HFFc6 (cell line): ENCODE data around the gene AMN. TPM values are rescaled to one million over a fixed set of nuclear protein-coding genes. Genes with fewer than 3 reads are reported as not detected.

ENCODE experiments used
- DNase-seq: peaks from one replicate; pipeline ENCODE4 v3.0.0-alpha.2; 2018
- H3K27ac Mint-ChIP-seq: 2 replicates; pipeline ENCODE4 v1.8.0; 2020; ENCODE audit warnings: mild to moderate bottlenecking, mixed read lengths
- H3K27me3 Mint-ChIP-seq: 2 replicates; pipeline ENCODE4 v1.8.0; 2021; ENCODE audit warnings: mild to moderate bottlenecking, moderate library complexity, mixed read lengths; ENCODE audit not compliant: insufficient read depth
- H3K36me3 Mint-ChIP-seq: 2 replicates; pipeline ENCODE4 v1.8.0; 2021; ENCODE audit warnings: low read depth, mixed read lengths
- H3K4me1 Mint-ChIP-seq: 2 replicates; pipeline ENCODE4 v1.8.0; 2020; ENCODE audit warnings: low read depth, mixed read lengths
- H3K4me3 Mint-ChIP-seq: 2 replicates; pipeline ENCODE4 v1.8.0; 2020; ENCODE audit warnings: mild to moderate bottlenecking, moderate library complexity, mixed read lengths
- H3K9me3 Mint-ChIP-seq: 2 replicates; pipeline ENCODE4 v1.8.0; 2020; ENCODE audit warnings: mild to moderate bottlenecking, mixed read lengths
- CTCF ChIP-seq: fragments of 200-600 bp; sonication (generic); IDR thresholded peaks from 2 replicates; pipeline ENCODE4 v1.5.0; 2021; ENCODE audit warnings: antibody characterized with exemption, mild to moderate bottlenecking
- total RNA-seq, 6 experiments: library from RNA; stranded (reverse); fragmentation: NEBNext Ultra II Directional; extraction: Animal tissue kit (Norgen Biotek cat#: 25700); gene quantifications; 2 replicates in 1 of 6; 3 replicates in 5 of 6; pipeline ENCODE4 v1.2.3, GENCODE V29; 2021

Gene AMN
- total RNA-seq, 6 experiments from 2014 or later, result not detected

GRCh38 chr14:102977475-102977874 lies 55.0 kb downstream of the AMN start:
- DNase-seq, result no peak
- TF ChIP-seq CTCF, result no peak
- peaks cover 1% of the 10 kb centered on the region; the same call in 1 of the 2 replicates for H3K27me3 Mint-ChIP-seq
- no peaks in the 10 kb centered on the region for H3K9me3 Mint-ChIP-seq
- H3K4me1 Mint-ChIP-seq, result no peaks in the 10 kb centered on the region
- peaks cover 17% of the 10 kb centered on the region for H3K36me3 Mint-ChIP-seq
- H3K4me3 Mint-ChIP-seq, result no peak overlapping the region
- no peak overlapping the region for H3K27ac Mint-ChIP-seq

- no peak for TF ChIP-seq CTCF
- H3K27me3 Mint-ChIP-seq, result peaks cover 1% of the 10 kb centered on the region; the same call in 1 of the 2 replicates
- peaks cover 14% of the 10 kb centered on the region for H3K36me3 Mint-ChIP-seq
- no peak overlapping the region for H3K4me3 Mint-ChIP-seq
- no peak for DNase-seq
- no peaks in the 10 kb centered on the region for H3K4me1 Mint-ChIP-seq
- no peaks in the 10 kb centered on the region for H3K9me3 Mint-ChIP-seq
- H3K27ac Mint-ChIP-seq, result no peak overlapping the region
Observed at GRCh38 chr14:102979406-102979805, 56.9 kb downstream of the AMN start.

DNA sequence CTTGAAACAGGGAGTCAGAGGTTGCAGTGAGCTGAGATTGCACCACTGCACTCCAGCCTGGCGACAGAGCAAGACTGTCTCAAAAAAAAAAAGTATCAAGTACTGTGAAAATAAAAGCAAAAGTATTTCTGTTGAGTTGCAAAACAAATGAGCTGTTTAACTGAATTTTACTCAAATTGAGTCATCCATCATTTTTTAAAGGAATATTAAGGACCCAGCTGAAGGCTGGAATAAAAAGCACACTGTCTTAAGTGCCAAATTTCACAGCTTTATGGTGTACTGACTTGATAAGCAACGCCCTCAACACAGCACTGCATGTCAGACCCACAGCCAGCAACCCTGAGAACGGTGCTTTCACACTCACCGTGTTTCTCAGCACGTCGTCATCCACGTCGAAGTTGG lies 57.9 kb downstream of the AMN start:
- Mint-ChIP-seq H3K4me3 (no peak overlapping the region), H3K9me3 (no peaks in the 10 kb centered on the region), H3K36me3 (peaks cover 15% of the 10 kb centered on the region), H3K4me1 (no peaks in the 10 kb centered on the region), H3K27me3 (peaks cover 1% of the 10 kb centered on the region; the same call in 1 of the 2 replicates), H3K27ac (no peak overlapping the region)
- no peak for DNase-seq
- TF ChIP-seq CTCF, result no peak

Other genes with a start within 250 kb of the AMN start
- 10 to 100 TPM; 19.9 to 28.8 (median 22.6) TPM for gene TRAF3, start 145.2 kb upstream of the AMN start, total RNA-seq
- 10 to 100 TPM; 73.7 to 85.1 (median 79.9) TPM for gene CDC42BPB, start 134.9 kb downstream of the AMN start, total RNA-seq
- gene LBHD2, start 161.5 kb downstream of the AMN start, total RNA-seq, result not detected
- gene EXOC3L4, start 172.1 kb downstream of the AMN start, total RNA-seq, result under 1 TPM in 1 of 6 experiments, not detected in 5; 0.45 TPM
- gene TNFAIP2, start 200.8 kb downstream of the AMN start, total RNA-seq, result 10 to 100 TPM; 44.7 to 59.6 (median 46.4) TPM